Epithelial cell of proximal tubule (primary cell): ENCODE data around the gene TNFSF4. TPM values are rescaled to one million over a fixed set of nuclear protein-coding genes. Genes with fewer than 3 reads are reported as not detected.

Experiments
- DNase-seq: peaks from one replicate; pipeline ENCODE4 v3.0.0-alpha.2; 2011; ENCODE audit warnings: low read depth
- H3K4me3 ChIP-seq: 2 replicates; pipeline ENCODE4 v1.5.1; 2011; ENCODE audit warnings: low read depth, mild to moderate bottlenecking, low read length
- CTCF ChIP-seq: conservative IDR thresholded peaks from 2 replicates; pipeline ENCODE4 v1.5.1; 2012; ENCODE audit warnings: low read depth, mild to moderate bottlenecking, low read length
- total RNA-seq: library from RNA; depleted of rRNA; stranded (reverse); fragments of >200 nt; gene quantifications from 2 replicates; pipeline ENCODE4 v1.2.3, GENCODE V29; 2015

Gene TNFSF4
- total RNA-seq, 1 donor from 2014 or later: 0.35 TPM

GRCh38 chr1:173134800-173135199, 72.3 kb downstream of the TNFSF4 start:
- no peak overlapping the region for H3K4me3 ChIP-seq
- TF ChIP-seq CTCF: no peak
- DNase-seq: no peak

GRCh38 chr1:173134029-173134428, 73.1 kb downstream of the TNFSF4 start:
- no peak for TF ChIP-seq CTCF
- no peak for DNase-seq
- no peak overlapping the region for H3K4me3 ChIP-seq

Other genes starting within 250 kb of the TNFSF4 start
- not detected in 2 replicates for gene TNFSF18, start 156.4 kb downstream of the TNFSF4 start, total RNA-seq